Kidney epithelial cell (primary cell): Measurements from ENCODE around the gene TTLL5. TPM values are rescaled to one million over a fixed set of nuclear protein-coding genes. Genes with fewer than 3 reads are reported as not detected.

Experiments
- DNase-seq: peaks from one replicate; pipeline ENCODE4 v3.0.0-alpha.2; 2010; ENCODE audit warnings: low read depth
- H3K27me3 ChIP-seq: 2 replicates; pipeline ENCODE4 v1.6.0; 2011; ENCODE audit warnings: low read length; ENCODE audit not compliant: control insufficient read depth, insufficient read depth
- H3K36me3 ChIP-seq: 2 replicates; pipeline ENCODE4 v1.5.1; 2011; ENCODE audit warnings: low read length; ENCODE audit not compliant: control insufficient read depth, insufficient read depth
- H3K4me3 ChIP-seq: 2 replicates; pipeline ENCODE4 v1.5.1; 2011; ENCODE audit warnings: low read depth, mild to moderate bottlenecking, control low read depth, low read length
- total RNA-seq: library from RNA; depleted of rRNA; stranded (reverse); fragments of >200 nt; gene quantifications from 2 replicates; pipeline ENCODE4 v1.2.3, GENCODE V29; 2015
- TF ChIP-seq, protein P1 (sequence below): IDR thresholded peaks from 2 replicates; pipeline ENCODE4 v1.5.1; 2011; ENCODE audit warnings: mild to moderate bottlenecking, moderate library complexity, low read length, control low read depth, inconsistent platforms; ENCODE audit not compliant: insufficient read depth, poor library complexity, severe bottlenecking

The TTLL5 gene, protein sequence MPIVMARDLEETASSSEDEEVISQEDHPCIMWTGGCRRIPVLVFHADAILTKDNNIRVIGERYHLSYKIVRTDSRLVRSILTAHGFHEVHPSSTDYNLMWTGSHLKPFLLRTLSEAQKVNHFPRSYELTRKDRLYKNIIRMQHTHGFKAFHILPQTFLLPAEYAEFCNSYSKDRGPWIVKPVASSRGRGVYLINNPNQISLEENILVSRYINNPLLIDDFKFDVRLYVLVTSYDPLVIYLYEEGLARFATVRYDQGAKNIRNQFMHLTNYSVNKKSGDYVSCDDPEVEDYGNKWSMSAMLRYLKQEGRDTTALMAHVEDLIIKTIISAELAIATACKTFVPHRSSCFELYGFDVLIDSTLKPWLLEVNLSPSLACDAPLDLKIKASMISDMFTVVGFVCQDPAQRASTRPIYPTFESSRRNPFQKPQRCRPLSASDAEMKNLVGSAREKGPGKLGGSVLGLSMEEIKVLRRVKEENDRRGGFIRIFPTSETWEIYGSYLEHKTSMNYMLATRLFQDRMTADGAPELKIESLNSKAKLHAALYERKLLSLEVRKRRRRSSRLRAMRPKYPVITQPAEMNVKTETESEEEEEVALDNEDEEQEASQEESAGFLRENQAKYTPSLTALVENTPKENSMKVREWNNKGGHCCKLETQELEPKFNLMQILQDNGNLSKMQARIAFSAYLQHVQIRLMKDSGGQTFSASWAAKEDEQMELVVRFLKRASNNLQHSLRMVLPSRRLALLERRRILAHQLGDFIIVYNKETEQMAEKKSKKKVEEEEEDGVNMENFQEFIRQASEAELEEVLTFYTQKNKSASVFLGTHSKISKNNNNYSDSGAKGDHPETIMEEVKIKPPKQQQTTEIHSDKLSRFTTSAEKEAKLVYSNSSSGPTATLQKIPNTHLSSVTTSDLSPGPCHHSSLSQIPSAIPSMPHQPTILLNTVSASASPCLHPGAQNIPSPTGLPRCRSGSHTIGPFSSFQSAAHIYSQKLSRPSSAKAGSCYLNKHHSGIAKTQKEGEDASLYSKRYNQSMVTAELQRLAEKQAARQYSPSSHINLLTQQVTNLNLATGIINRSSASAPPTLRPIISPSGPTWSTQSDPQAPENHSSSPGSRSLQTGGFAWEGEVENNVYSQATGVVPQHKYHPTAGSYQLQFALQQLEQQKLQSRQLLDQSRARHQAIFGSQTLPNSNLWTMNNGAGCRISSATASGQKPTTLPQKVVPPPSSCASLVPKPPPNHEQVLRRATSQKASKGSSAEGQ (N-terminal part only)
- total RNA-seq, result 16.5 and 24.7 TPM in 2 replicates

DNA sequence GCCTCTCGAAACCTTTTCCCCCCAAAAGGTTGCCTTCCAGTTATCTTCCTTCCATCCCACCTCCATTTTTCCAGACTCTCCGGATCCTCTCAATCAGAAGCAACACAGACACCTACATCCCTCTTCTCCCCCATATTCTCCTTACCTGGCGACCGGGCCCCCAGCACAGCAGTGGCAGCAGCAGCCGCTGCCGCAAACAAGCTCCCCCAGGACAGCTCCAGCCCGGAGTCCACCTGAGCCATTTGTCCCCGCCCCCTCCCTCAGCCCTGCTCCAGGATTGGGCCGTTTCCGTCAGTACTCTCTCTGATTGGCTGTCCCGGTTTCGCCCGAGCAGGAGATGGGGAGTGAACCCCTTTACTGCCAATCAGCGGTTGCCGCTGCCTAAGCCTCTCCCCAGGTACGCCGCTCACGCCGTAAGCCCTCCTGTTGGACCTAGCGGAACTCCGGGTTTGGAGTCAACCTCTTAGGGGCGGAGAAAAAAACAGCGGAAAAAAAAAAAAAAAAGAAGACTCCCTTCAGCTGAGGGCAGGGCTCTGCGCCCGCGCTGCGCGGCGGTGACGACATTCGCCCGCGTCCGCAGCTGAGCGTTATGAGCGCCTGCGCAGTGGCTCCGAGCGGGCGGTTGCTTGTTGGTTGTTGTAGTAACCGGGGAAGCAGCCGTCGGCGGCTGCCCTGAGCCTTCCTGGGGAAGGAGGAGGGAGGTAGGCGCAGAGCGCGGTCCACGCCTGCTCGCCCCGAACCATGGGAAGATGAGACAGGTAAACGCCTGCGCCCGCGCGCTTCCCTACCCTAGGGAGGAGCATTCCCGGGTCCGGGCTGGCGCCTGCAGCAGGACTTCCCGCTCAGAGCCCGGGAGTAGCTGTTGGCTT lies at the start of gene TTLL5, which contains the start of gene ERG28:
Gene TTLL5, plus strand, starts transcription at position 617 of the 869 bp plus-strand sequence. CDS start 1,904 bp downstream, outside the sequence.
Gene ERG28, minus strand, starts transcription at position 247 of the 869 bp plus-strand sequence. CDS start 3,374 bp downstream, outside the sequence.
- no peaks in the 10 kb centered on the region for H3K36me3 ChIP-seq
- TF ChIP-seq, protein P1, sequence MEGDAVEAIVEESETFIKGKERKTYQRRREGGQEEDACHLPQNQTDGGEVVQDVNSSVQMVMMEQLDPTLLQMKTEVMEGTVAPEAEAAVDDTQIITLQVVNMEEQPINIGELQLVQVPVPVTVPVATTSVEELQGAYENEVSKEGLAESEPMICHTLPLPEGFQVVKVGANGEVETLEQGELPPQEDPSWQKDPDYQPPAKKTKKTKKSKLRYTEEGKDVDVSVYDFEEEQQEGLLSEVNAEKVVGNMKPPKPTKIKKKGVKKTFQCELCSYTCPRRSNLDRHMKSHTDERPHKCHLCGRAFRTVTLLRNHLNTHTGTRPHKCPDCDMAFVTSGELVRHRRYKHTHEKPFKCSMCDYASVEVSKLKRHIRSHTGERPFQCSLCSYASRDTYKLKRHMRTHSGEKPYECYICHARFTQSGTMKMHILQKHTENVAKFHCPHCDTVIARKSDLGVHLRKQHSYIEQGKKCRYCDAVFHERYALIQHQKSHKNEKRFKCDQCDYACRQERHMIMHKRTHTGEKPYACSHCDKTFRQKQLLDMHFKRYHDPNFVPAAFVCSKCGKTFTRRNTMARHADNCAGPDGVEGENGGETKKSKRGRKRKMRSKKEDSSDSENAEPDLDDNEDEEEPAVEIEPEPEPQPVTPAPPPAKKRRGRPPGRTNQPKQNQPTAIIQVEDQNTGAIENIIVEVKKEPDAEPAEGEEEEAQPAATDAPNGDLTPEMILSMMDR, result no peak
- H3K4me3 ChIP-seq, result peak within 1 kb of the TSS; percentile 73
- no peaks in the 10 kb centered on the region for H3K27me3 ChIP-seq
- DNase-seq, result peak; percentile 97

DNA sequence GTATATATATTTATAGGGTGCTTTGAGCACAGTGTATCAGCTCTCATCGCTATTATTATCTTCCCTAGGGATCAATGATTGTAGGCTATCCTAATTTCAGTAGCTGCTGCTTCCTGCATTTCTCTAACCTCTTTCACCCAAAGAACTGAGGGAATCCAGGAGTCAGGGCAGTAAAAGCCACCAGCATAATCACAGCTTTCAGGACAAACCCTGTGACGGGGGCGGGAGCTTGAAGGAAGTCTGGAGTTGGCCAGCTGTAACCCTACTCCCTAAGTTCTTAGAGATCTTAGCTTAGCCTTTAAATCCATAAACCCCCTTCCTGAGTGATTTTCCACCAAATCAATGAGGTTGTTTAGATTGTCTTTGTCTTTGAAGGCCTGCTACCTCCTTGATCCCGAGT lies 48.9 kb upstream of the TTLL5 start:
- Histone ChIP-seq H3K4me3 (no peak overlapping the region), H3K27me3 (no peaks in the 10 kb centered on the region), H3K36me3 (no peaks in the 10 kb centered on the region)
- TF ChIP-seq, protein P1, result no peak
- DNase-seq, result no peak

DNA sequence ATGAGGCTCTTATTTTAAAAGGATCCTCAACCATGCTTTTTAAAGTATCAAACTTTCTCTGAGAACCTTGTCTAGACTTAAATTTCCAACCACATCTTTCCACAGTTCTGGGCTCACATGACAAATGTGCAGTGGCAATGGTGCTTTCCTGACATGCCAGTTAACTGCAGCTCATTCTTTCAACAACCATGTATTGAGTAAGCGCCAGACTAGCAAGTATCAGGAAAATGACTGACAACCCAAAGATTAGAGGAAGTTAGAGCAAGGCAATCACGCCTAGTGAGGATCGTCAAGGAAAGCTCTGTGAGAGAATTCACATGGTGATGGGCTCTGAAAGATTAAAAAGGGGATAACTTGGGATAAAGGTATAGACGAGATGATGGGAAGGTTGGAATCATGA lies 46.9 kb upstream of the TTLL5 start:
- no peaks in the 10 kb centered on the region for H3K27me3 ChIP-seq
- TF ChIP-seq, protein P1, result no peak
- H3K36me3 ChIP-seq, result no peaks in the 10 kb centered on the region
- DNase-seq, result no peak
- no peak overlapping the region for H3K4me3 ChIP-seq

DNA sequence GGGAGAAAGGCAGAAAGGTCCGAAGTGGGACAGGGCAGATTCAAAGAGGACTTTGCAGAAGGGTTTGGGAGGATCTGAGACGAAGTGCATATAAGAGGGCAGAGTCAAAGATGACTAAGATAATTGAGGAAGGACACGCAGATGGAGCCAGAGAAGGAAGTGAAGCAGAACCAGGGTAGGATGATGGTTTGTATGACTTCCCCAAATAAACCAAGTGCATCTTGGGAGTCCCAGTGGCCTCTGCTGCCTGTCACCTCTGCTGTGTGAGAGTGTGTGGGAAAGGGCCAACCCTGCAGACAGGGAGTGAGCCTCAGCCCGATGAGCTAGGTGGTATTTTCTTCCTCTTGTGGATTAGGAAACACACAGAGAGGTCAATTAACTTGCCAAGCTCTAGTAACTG lies 45.8 kb upstream of the TTLL5 start:
- TF ChIP-seq, protein P1, result no peak
- no peak for DNase-seq
- Histone ChIP-seq H3K4me3 (no peak overlapping the region), H3K27me3 (no peaks in the 10 kb centered on the region), H3K36me3 (no peaks in the 10 kb centered on the region)

DNA sequence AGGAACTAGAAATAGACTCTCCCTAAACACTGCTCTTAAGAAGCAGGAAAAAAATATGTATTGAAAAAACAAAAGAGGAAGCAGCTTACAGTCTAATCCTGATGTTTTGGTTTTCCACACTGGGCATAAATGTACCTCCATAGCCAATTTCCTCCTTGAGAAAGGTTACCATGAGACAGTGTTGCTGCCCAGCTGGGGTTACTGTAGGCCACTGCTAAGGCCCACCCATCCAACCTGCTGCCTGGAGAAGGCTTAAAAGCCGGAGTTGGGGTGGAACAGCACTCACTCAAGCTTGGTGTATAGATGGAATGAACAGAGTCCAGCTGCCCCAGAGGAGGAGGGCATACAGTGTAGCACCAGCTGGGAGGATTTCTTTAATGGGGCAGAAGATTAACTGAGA lies 41.5 kb upstream of the TTLL5 start:
- no peak overlapping the region for H3K4me3 ChIP-seq
- H3K27me3 ChIP-seq, result no peaks in the 10 kb centered on the region
- TF ChIP-seq, protein P1, result no peak
- no peak for DNase-seq
- H3K36me3 ChIP-seq, result no peaks in the 10 kb centered on the region
